ENCODE measurements around the gene HDAC2.

HDAC2 gene

GRCh38 chr6:113982055-113982550, 11.2 kb upstream of the HDAC2 start:
- Histone ChIP-seq H3K27ac (replicated peaks) (no peak overlapping the region), H3K4me3 (replicated peaks; ENCODE audit: insufficient read depth, low read length) (no peak overlapping the region), H3K27me3 (ENCODE audit: insufficient read depth, poor library complexity, severe bottlenecking) (no peaks in the 10 kb centered on the region)
- TF ChIP-seq POLR2AphosphoS5 (IDR thresholded peaks at IDR 0.05; ENCODE audit: low read depth) (no peak), CTCF (IDR thresholded peaks at IDR 0.05; ENCODE audit: insufficient read depth, low read length) (no peak), GABPA (IDR thresholded peaks at IDR 0.05; ENCODE audit: low read depth) (no peak), SPI1 (IDR thresholded peaks at IDR 0.05; ENCODE audit: borderline replicate concordance, low read depth) (no peak)
- TF ChIP-seq, protein P1, sequence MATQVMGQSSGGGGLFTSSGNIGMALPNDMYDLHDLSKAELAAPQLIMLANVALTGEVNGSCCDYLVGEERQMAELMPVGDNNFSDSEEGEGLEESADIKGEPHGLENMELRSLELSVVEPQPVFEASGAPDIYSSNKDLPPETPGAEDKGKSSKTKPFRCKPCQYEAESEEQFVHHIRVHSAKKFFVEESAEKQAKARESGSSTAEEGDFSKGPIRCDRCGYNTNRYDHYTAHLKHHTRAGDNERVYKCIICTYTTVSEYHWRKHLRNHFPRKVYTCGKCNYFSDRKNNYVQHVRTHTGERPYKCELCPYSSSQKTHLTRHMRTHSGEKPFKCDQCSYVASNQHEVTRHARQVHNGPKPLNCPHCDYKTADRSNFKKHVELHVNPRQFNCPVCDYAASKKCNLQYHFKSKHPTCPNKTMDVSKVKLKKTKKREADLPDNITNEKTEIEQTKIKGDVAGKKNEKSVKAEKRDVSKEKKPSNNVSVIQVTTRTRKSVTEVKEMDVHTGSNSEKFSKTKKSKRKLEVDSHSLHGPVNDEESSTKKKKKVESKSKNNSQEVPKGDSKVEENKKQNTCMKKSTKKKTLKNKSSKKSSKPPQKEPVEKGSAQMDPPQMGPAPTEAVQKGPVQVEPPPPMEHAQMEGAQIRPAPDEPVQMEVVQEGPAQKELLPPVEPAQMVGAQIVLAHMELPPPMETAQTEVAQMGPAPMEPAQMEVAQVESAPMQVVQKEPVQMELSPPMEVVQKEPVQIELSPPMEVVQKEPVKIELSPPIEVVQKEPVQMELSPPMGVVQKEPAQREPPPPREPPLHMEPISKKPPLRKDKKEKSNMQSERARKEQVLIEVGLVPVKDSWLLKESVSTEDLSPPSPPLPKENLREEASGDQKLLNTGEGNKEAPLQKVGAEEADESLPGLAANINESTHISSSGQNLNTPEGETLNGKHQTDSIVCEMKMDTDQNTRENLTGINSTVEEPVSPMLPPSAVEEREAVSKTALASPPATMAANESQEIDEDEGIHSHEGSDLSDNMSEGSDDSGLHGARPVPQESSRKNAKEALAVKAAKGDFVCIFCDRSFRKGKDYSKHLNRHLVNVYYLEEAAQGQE (IDR thresholded peaks at IDR 0.05; ENCODE audit: insufficient replicate concordance, low read depth): no peak
- no peak for DNase-seq (ENCODE audit: low read depth in 1 of 2, low spot score in 1 of 2)

DNA sequence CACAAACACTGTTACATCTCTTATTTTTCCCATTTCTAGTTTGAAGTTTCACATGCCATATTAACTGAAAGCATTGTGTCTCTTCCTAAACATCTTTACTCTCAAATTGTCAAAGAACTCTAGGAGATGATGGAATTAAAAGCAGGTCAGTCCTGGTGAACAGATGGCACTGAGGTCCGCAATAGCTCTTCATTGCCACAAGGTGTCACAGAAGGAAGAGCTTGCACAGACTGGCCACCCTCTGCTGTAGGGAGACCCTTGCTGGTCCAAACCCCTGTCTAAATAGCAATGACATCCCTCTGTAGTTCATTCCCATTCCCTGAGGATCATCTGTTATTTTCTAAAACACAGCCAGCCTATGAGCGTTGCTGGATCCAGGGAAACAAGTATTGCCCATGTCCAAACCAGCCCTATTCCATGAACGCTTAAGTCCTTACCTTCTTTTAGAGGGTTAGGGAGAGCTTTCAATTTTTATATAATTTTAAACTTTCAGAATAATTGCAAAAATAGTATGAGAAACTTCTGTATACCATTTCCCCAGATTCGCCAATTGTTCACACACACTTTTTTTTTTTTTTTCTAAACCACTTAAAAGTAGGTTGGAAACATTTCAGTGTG, 10.1 kb upstream of the HDAC2 start:
- peak in 1 of 2 experiments; percentile 27 for DNase-seq (ENCODE audit: low read depth in 1 of 2, low spot score in 1 of 2)

GRCh38 chr6:113979937-113980336, 9.0 kb upstream of the HDAC2 start:
- Histone ChIP-seq H3K4me3 (replicated peaks; ENCODE audit: insufficient read depth, low read length) (no peak overlapping the region), H3K27ac (replicated peaks) (no peak overlapping the region), H3K27me3 (ENCODE audit: insufficient read depth, poor library complexity, severe bottlenecking) (no peaks in the 10 kb centered on the region)
- TF ChIP-seq SPI1 (IDR thresholded peaks at IDR 0.05; ENCODE audit: borderline replicate concordance, low read depth) (peak; percentile 90), POLR2AphosphoS5 (IDR thresholded peaks at IDR 0.05; ENCODE audit: low read depth) (no peak)
- DNase-seq (ENCODE audit: low read depth in 1 of 2, low spot score in 1 of 2): peak in 1 of 2 experiments; percentile 20

More for the DNA sequence above, 10.1 kb upstream of the HDAC2 start:
- Histone ChIP-seq H3K4me3 (replicated peaks; ENCODE audit: insufficient read depth, low read length) (no peak overlapping the region), H3K27ac (replicated peaks) (no peak overlapping the region), H3K27me3 (ENCODE audit: insufficient read depth, poor library complexity, severe bottlenecking) (no peaks in the 10 kb centered on the region)
- TF ChIP-seq POLR2AphosphoS5 (IDR thresholded peaks at IDR 0.05; ENCODE audit: low read depth): no peak
- TF ChIP-seq CTCF (IDR thresholded peaks at IDR 0.05; ENCODE audit: insufficient read depth, low read length): peak; percentile 8
- TF ChIP-seq GABPA (IDR thresholded peaks at IDR 0.05; ENCODE audit: low read depth): no peak
- no peak for TF ChIP-seq SPI1 (IDR thresholded peaks at IDR 0.05; ENCODE audit: borderline replicate concordance, low read depth)
- TF ChIP-seq, protein P1 (IDR thresholded peaks at IDR 0.05; ENCODE audit: insufficient replicate concordance, low read depth): no peak

- DNase-seq (ENCODE audit: low read depth in 1 of 2, low spot score in 1 of 2): no peak
- H3K27ac ChIP-seq (replicated peaks): no peak overlapping the region
- no peak overlapping the region for H3K4me3 ChIP-seq (replicated peaks; ENCODE audit: insufficient read depth, low read length)
- no peaks in the 10 kb centered on the region for H3K27me3 ChIP-seq (ENCODE audit: insufficient read depth, poor library complexity, severe bottlenecking)
- peak; percentile 74 for TF ChIP-seq SPI1 (IDR thresholded peaks at IDR 0.05; ENCODE audit: borderline replicate concordance, low read depth)
- TF ChIP-seq, protein P1 (IDR thresholded peaks at IDR 0.05; ENCODE audit: insufficient replicate concordance, low read depth): no peak
These were observed 7.2 kb upstream of the HDAC2 start for GRCh38 chr6:113978084-113978675.

Data from HL-60 (cell line).